Duodenal mucosa (tissue), 2 donors: Measurements from ENCODE around the gene PDP2.
"Not testable (repeated sequence)": the region's sequence is repeated elsewhere in the genome, so short reads cannot be mapped to it uniquely, and the experiment has no call there.

Experiments
- H3K27ac ChIP-seq: one replicate; pipeline ENCODE4 v1.7.0; 2013; ENCODE audit warnings: low read depth, low read length
- H3K27me3 ChIP-seq, 2 donors: one replicate each; pipeline ENCODE4 v1.7.0; 2013; ENCODE audit warnings: low read length in 2 of 2, control low read depth in 1 of 2; ENCODE audit not compliant: insufficient read depth in 2 of 2, control insufficient read depth in 1 of 2
- H3K36me3 ChIP-seq, 2 donors: one replicate each; pipeline ENCODE4 v1.7.0; 2013; ENCODE audit warnings: low read length in 2 of 2, control low read depth in 1 of 2; ENCODE audit not compliant: insufficient read depth in 2 of 2, control insufficient read depth in 1 of 2
- H3K4me1 ChIP-seq, 2 donors: one replicate each; pipeline ENCODE4 v1.7.0; 2013; ENCODE audit warnings: low read length in 2 of 2, control low read depth in 1 of 2; ENCODE audit not compliant: insufficient read depth in 2 of 2, control insufficient read depth in 1 of 2
- H3K4me3 ChIP-seq, 2 donors: one replicate each; pipeline ENCODE4 v1.7.0; 2013; ENCODE audit warnings: low read length in 2 of 2, low read depth in 1 of 2
- H3K9ac ChIP-seq, 2 donors: one replicate each; pipeline ENCODE4 v1.7.0; 2013; ENCODE audit warnings: low read length in 2 of 2, low read depth in 1 of 2
- H3K9me3 ChIP-seq, 2 donors: one replicate each; pipeline ENCODE4 v1.7.0; 2013; ENCODE audit warnings: low read length in 2 of 2, control low read depth in 1 of 2; ENCODE audit not compliant: control insufficient read depth in 1 of 2

The PDP2 gene

GRCh38 chr16:66895689-66895979 is 15.3 kb downstream of the PDP2 start:
- Histone ChIP-seq H3K27ac (no peak overlapping the region), H3K36me3 (no peaks in the 10 kb centered on the region), H3K9ac (peak overlapping the region in 1 of 2 donors; percentile 4), H3K4me3 (no peak overlapping the region), H3K9me3 (no peaks in the 10 kb centered on the region), H3K27me3 (no peaks in the 10 kb centered on the region), H3K4me1 (peaks cover 40 to 42% of the 10 kb centered on the region in 2 donors)

- Histone ChIP-seq H3K4me1 (peaks cover 43 to 45% of the 10 kb centered on the region in 2 donors), H3K27ac (no peak overlapping the region), H3K9me3 (no peaks in the 10 kb centered on the region), H3K36me3 (no peaks in the 10 kb centered on the region), H3K9ac (peak overlapping the region; percentile 4 to 48), H3K27me3 (no peaks in the 10 kb centered on the region), H3K4me3 (no peak overlapping the region)
These were observed 15.7 kb downstream of the PDP2 start for GRCh38 chr16:66895999-66896398.

GRCh38 chr16:66896682-66897081 is 16.4 kb downstream of the PDP2 start:
- Histone ChIP-seq H3K4me1 (peaks cover 45 to 51% of the 10 kb centered on the region in 2 donors), H3K9ac (peak overlapping the region in 1 of 2 donors; percentile 54)
- H3K9me3 ChIP-seq, H3K4me3 ChIP-seq, H3K27me3 ChIP-seq, H3K27ac ChIP-seq, H3K36me3 ChIP-seq: not testable (repeated sequence)

- Histone ChIP-seq H3K36me3 (no peaks in the 10 kb centered on the region), H3K27me3 (no peaks in the 10 kb centered on the region), H3K4me3 (no peak overlapping the region), H3K4me1 (peaks cover 48 to 53% of the 10 kb centered on the region in 2 donors), H3K9ac (no peak overlapping the region), H3K9me3 (no peaks in the 10 kb centered on the region), H3K27ac (no peak overlapping the region)
These were observed 17.9 kb downstream of the PDP2 start for GRCh38 chr16:66898207-66898606.

GRCh38 chr16:66898933-66899309 is 18.6 kb downstream of the PDP2 start:
- H3K36me3 ChIP-seq, result no peaks in the 10 kb centered on the region
- H3K9me3 ChIP-seq, result no peaks in the 10 kb centered on the region
- no peak overlapping the region for H3K4me3 ChIP-seq
- H3K27ac ChIP-seq, result no peak overlapping the region
- peaks cover 52 to 59% of the 10 kb centered on the region in 2 donors for H3K4me1 ChIP-seq
- H3K9ac ChIP-seq, result no peak overlapping the region
- H3K27me3 ChIP-seq, result no peaks in the 10 kb centered on the region

GRCh38 chr16:66899310-66899944 is 19.1 kb downstream of the PDP2 start:
- Histone ChIP-seq H3K9ac (peak overlapping the region; percentile 34 to 70), H3K27me3 (no peaks in the 10 kb centered on the region), H3K4me1 (peaks cover 57 to 64% of the 10 kb centered on the region in 2 donors), H3K36me3 (no peaks in the 10 kb centered on the region), H3K4me3 (no peak overlapping the region), H3K27ac (peak overlapping the region; percentile 83), H3K9me3 (no peaks in the 10 kb centered on the region)

- Histone ChIP-seq H3K9ac (peak overlapping the region; percentile 70 to 78), H3K27ac (peak overlapping the region; percentile 83), H3K4me3 (peak overlapping the region; percentile 29 to 45), H3K4me1 (peaks cover 62 to 71% of the 10 kb centered on the region in 2 donors), H3K36me3 (no peaks in the 10 kb centered on the region), H3K9me3 (no peaks in the 10 kb centered on the region), H3K27me3 (no peaks in the 10 kb centered on the region)
These were observed 19.8 kb downstream of the PDP2 start for GRCh38 chr16:66899945-66900710.

GRCh38 chr16:66900721-66901441 is 20.6 kb downstream of the PDP2 start:
- Histone ChIP-seq H3K9me3 (no peaks in the 10 kb centered on the region), H3K9ac (peak overlapping the region in 1 of 2 donors; percentile 70), H3K4me1 (peaks cover 63 to 72% of the 10 kb centered on the region in 2 donors), H3K27me3 (no peaks in the 10 kb centered on the region), H3K27ac (peak overlapping the region; percentile 71), H3K4me3 (peak overlapping the region in 1 of 2 donors; percentile 45), H3K36me3 (no peaks in the 10 kb centered on the region)

- Histone ChIP-seq H3K4me1 (peaks cover 64 to 74% of the 10 kb centered on the region in 2 donors), H3K4me3 (no peak overlapping the region), H3K27ac (no peak overlapping the region), H3K9me3 (no peaks in the 10 kb centered on the region), H3K27me3 (no peaks in the 10 kb centered on the region), H3K36me3 (no peaks in the 10 kb centered on the region), H3K9ac (no peak overlapping the region)
These were observed 21.3 kb downstream of the PDP2 start for GRCh38 chr16:66901626-66902025.
